Activated T-helper 1 cell treated with Interleukin-2 at 50 U/mL for 16 hours (primary cell): ENCODE results near the gene GOLM1.

Source experiments
- DNase-seq: peaks from one replicate; pipeline ENCODE4 v3.0.0-alpha.2; 2020; ENCODE audit warnings: low read depth

Gene GOLM1

GRCh38 chr9:85978496-85978895 lies 120.9 kb downstream of the GOLM1 start:
- DNase-seq = no peak
